ENCODE results near the gene DEFB132.

- no peak for TF ChIP-seq POLR2A (IDR thresholded peaks at IDR 0.05)
- TF ChIP-seq CTCF (IDR thresholded peaks at IDR 0.05), result no peak
Observed at GRCh38 chr20:210809-211502, 46.6 kb upstream of the DEFB132 start.

Measured in uterus (tissue), 2 donors.